ENCODE data around the gene CIRBP. TPM values are rescaled to one million over a fixed set of nuclear protein-coding genes. Genes with fewer than 3 reads are reported as not detected.

Gene CIRBP
- polyA plus RNA-seq, 1 of the 3 experiments (the other 2 are of a cell fraction): 762 TPM

DNA sequence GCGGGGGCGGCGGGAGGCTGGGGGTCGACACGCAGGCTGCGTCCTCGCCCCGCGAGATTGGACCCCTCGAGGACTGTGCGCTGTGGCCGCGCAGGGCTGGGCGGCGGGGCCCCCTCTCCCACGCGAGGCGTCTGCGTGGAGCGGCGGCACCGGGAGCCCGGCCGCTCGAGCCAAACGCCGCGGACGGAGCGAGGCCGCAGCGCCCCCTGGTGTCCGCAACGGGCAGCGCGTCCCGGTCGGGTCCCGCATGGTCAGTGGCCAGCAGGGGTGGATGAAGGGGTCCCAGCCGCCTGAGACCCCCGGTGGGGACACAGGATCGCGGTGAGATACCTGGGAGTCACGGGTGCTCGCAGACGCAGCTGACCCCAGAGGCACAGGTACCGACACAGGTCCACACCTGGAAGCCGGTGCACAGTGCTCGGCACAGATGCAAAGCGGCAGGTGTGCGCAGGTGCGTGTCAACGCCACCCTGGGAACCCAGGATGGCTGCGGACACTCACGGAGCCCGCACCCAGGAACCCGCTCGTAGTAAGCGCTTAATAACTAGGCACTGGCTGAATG is 2.1 kb upstream of the CIRBP start:
- CTCF ChIA-PET: interaction anchor here (0.6 to 18.6 kb wide), 36 partner anchors 11 to 283 kb away, joined by 3 to 594 read pairs (median 5); partner anchors contain the start of genes ABCA7, ATP5F1D, EFNA2 and MIDN
- no peak overlapping the region for H2AFZ ChIP-seq (ENCODE audit: low read depth)
- peak; percentile 85 for DNase-seq

DNA sequence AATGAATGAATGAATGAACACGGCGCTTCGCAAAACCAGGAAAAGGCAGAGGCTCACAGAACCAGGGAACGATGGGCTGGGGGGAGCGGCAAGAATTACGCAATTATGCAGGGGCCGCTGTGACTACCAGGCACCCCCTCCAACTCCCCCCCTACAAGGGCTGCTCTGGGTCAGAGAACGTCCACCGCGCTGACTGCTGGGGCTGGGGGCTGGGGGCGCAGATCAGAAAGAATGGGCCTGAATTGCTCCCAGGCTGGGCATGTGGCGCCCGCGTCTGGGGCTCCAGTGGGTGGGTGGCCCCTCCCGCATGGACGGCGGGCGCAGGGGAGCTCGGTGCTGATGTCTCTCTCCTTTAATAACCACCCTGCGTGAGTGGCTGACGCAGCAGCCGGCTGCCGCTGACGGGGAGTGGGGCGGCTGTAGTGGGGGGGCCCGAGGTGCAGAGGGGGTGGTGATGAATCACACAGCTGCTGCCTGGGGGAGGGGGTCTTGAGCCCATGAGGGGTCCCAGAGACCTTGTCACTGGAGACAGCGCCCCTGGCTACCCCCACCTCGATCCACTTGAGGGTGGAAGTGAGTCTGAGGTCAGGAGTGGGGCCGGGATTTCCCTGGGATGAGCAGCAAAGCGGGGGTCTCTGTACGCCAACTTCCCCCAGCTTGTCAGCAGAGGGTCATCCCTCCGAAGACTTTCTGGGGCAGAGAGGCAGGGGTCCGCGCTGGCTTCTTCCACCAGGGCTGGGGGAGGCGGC is 1.5 kb upstream of the CIRBP start:
- Histone ChIP-seq H3K27me3 (ENCODE audit: insufficient read depth) (no peaks in the 10 kb centered on the region), H3K4me3 (ENCODE audit: low read depth in 2 of 2, low read length in 1 of 2) (peak overlapping the region; percentile 58 to 64), H3K4me1 (ENCODE audit: control insufficient read depth in 1 of 2, insufficient read depth in 2 of 2, low read depth in 1 of 2, low read length in 1 of 2) (peaks cover 42 to 61% of the 10 kb centered on the region in 2 experiments; a peak in 3 of 4 replicates), H3K36me3 (replicated peaks in 1 of 2; ENCODE audit: control insufficient read depth in 1 of 2, insufficient read depth in 2 of 2, low read length in 1 of 2) (peaks cover 20 to 27% of the 10 kb centered on the region in 2 experiments), H3K79me2 (ENCODE audit: insufficient read depth) (peaks cover 36% of the 10 kb centered on the region), H2AFZ (ENCODE audit: low read depth) (no peak overlapping the region), H3K27ac (ENCODE audit: low read depth in 2 of 2, low read length in 1 of 2) (no peak overlapping the region), H3K9me2 (no peaks in the 10 kb centered on the region), H3F3A (replicated peaks; ENCODE audit: insufficient read depth) (peaks cover 43% of the 10 kb centered on the region), H3K4me2 (peak overlapping the region; percentile 91), H3K9me3 (no peaks in the 10 kb centered on the region), H4K20me1 (ENCODE audit: insufficient read depth) (peaks cover 30% of the 10 kb centered on the region), H3K9ac (0 out of 2 replicates have a peak overlapping the region, but pooled peaks have one; percentile 63)
- TF ChIP-seq MXI1 (IDR thresholded peaks at IDR 0.05; ENCODE audit: low read depth, low read length) (no peak), SMC3 (IDR thresholded peaks at IDR 0.05; ENCODE audit: low read depth, low read length) (no peak), RCOR1 (IDR thresholded peaks at IDR 0.05; ENCODE audit: low read length) (no peak), CHD2 (IDR thresholded peaks at IDR 0.05; ENCODE audit: low read length, partially characterized antibody) (no peak)
- TF ChIP-seq, protein P1, sequence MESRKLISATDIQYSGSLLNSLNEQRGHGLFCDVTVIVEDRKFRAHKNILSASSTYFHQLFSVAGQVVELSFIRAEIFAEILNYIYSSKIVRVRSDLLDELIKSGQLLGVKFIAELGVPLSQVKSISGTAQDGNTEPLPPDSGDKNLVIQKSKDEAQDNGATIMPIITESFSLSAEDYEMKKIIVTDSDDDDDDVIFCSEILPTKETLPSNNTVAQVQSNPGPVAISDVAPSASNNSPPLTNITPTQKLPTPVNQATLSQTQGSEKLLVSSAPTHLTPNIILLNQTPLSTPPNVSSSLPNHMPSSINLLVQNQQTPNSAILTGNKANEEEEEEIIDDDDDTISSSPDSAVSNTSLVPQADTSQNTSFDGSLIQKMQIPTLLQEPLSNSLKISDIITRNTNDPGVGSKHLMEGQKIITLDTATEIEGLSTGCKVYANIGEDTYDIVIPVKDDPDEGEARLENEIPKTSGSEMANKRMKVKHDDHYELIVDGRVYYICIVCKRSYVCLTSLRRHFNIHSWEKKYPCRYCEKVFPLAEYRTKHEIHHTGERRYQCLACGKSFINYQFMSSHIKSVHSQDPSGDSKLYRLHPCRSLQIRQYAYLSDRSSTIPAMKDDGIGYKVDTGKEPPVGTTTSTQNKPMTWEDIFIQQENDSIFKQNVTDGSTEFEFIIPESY (IDR thresholded peaks at IDR 0.05; ENCODE audit: borderline replicate concordance, low read depth): no peak
- DNase-seq: no peak
- WGBS (ENCODE audit: low lambda C conversion rate): 58% methylated on average over 15 of the region's 35 CpGs
- ChIA-PET POLR2A (no interaction called here), CTCF (interaction anchor here (0.8 to 18.6 kb wide), 14 partner anchors 12 to 192 kb away, joined by 3 to 594 read pairs (median 14); partner anchors contain the start of genes ATP5F1D, EFNA2 and MIDN)

More for the DNA sequence above, 2.1 kb upstream of the CIRBP start:
- Histone ChIP-seq H3K36me3 (replicated peaks in 1 of 2; ENCODE audit: control insufficient read depth in 1 of 2, insufficient read depth in 2 of 2, low read length in 1 of 2) (peaks cover 14 to 20% of the 10 kb centered on the region in 2 experiments), H3K9ac (peak overlapping the region; percentile 63; the same call in 1 of the 2 replicates), H3K27ac (ENCODE audit: low read depth in 2 of 2, low read length in 1 of 2) (peak overlapping the region; percentile 78 to 87), H4K20me1 (ENCODE audit: insufficient read depth) (peaks cover 24% of the 10 kb centered on the region), H3K79me2 (ENCODE audit: insufficient read depth) (peaks cover 34% of the 10 kb centered on the region), H3K4me1 (ENCODE audit: control insufficient read depth in 1 of 2, insufficient read depth in 2 of 2, low read depth in 1 of 2, low read length in 1 of 2) (peaks cover 45 to 67% of the 10 kb centered on the region in 2 experiments; a peak in 3 of 4 replicates), H3K9me2 (no peaks in the 10 kb centered on the region), H3K9me3 (no peaks in the 10 kb centered on the region), H3F3A (replicated peaks; ENCODE audit: insufficient read depth) (peaks cover 37% of the 10 kb centered on the region), H3K27me3 (ENCODE audit: insufficient read depth) (no peaks in the 10 kb centered on the region), H3K4me3 (ENCODE audit: low read depth in 2 of 2, low read length in 1 of 2) (peak overlapping the region; percentile 58 to 64), H3K4me2 (peak overlapping the region; percentile 91)
- under 1% methylated on average over 20 of the region's 59 CpGs for WGBS (ENCODE audit: low lambda C conversion rate)
- POLR2A ChIA-PET: interaction anchor here (0.7 to 2.1 kb wide), 10 partner anchors 8 to 179 kb away, joined by 3 to 32 read pairs (median 6); partner anchors contain the start of genes ATP5F1D and FAM174C
- TF ChIP-seq, protein P2, sequence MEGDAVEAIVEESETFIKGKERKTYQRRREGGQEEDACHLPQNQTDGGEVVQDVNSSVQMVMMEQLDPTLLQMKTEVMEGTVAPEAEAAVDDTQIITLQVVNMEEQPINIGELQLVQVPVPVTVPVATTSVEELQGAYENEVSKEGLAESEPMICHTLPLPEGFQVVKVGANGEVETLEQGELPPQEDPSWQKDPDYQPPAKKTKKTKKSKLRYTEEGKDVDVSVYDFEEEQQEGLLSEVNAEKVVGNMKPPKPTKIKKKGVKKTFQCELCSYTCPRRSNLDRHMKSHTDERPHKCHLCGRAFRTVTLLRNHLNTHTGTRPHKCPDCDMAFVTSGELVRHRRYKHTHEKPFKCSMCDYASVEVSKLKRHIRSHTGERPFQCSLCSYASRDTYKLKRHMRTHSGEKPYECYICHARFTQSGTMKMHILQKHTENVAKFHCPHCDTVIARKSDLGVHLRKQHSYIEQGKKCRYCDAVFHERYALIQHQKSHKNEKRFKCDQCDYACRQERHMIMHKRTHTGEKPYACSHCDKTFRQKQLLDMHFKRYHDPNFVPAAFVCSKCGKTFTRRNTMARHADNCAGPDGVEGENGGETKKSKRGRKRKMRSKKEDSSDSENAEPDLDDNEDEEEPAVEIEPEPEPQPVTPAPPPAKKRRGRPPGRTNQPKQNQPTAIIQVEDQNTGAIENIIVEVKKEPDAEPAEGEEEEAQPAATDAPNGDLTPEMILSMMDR (IDR thresholded peaks at IDR 0.05): peak; percentile 78
- TF ChIP-seq CHD2 (IDR thresholded peaks at IDR 0.05; ENCODE audit: low read length, partially characterized antibody): peak; percentile 24
- no peak for TF ChIP-seq RCOR1 (IDR thresholded peaks at IDR 0.05; ENCODE audit: low read length)
- no peak for TF ChIP-seq ELF1 (IDR thresholded peaks at IDR 0.05)
- peak; percentile 62; the same call in 1 of the 2 replicates for TF ChIP-seq MXI1 (IDR thresholded peaks at IDR 0.05; ENCODE audit: low read depth, low read length)
- TF ChIP-seq RAD21 (IDR thresholded peaks at IDR 0.05; ENCODE audit: low read length): peak; percentile 75
- peak; percentile 91 for TF ChIP-seq SMC3 (IDR thresholded peaks at IDR 0.05; ENCODE audit: low read depth, low read length)
- TF ChIP-seq, protein P3, sequence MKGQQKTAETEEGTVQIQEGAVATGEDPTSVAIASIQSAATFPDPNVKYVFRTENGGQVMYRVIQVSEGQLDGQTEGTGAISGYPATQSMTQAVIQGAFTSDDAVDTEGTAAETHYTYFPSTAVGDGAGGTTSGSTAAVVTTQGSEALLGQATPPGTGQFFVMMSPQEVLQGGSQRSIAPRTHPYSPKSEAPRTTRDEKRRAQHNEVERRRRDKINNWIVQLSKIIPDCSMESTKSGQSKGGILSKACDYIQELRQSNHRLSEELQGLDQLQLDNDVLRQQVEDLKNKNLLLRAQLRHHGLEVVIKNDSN (IDR thresholded peaks at IDR 0.05; ENCODE audit: borderline replicate concordance, low read depth): no peak
